ENCODE results near the gene SSTR5. TPM values are rescaled to one million over a fixed set of nuclear protein-coding genes. Genes with fewer than 3 reads are reported as not detected.

SSTR5 gene
- total and polyA plus RNA-seq, 2 of the 4 experiments (the other 2 are of a cell fraction) = not detected

DNA sequence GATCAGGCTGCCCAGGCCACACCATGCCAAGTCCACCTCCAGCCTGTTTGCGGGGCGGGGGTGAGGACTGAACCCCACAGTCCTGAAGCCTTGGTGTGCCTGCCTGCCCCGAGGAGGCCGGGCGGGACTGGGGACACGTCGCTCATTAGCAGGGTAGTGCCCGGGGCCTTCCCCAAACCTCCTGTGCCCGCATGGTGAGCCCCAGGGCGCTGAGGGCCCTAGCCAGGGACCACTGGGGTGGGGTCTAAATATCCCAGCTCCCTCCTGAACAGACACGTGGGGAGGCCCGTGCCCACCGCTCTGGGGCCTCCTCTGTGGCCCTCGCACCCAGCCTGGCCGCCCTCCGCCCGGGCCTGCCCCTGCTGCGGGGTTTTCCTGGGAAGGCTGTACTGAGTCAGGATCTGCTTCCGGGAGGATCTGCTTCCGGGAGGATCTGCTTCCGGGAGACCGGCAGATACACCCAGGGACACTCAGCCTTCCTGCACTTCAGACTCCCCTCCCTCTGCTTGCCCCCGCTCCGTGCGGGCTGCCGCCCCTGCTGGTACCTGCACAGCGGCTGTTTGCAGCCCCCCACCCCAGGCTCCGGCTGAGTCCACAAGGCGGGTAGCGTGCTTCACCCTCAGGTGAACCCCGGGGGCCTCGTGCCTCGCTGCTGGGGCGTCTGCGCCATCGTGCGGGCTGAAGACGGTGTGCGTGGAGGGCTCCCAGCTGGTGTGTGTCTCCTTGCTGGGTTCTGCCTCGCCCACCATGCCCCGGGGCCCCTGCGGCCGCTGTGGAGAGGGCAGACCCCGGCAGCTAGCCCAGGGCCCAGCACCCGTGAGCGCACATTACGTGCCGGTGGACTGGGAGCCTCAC, 56.8 kb downstream of the SSTR5 start:
- Histone ChIP-seq H4K8ac (ENCODE audit: low read depth in 2 of 2, low read length in 2 of 2) (no peak overlapping the region), H3K23ac (ENCODE audit: low read depth, low read length) (no peak overlapping the region), H4K20me1 (ENCODE audit: insufficient read depth, low read length) (no peaks in the 10 kb centered on the region), H3K18ac (ENCODE audit: low read depth, low read length) (no peak overlapping the region), H3K14ac (replicated peaks; ENCODE audit: low read depth, low read length) (no peak overlapping the region), H2BK120ac (ENCODE audit: low read depth, low read length) (no peak overlapping the region), H3K79me1 (ENCODE audit: low read depth in 1 of 2, low read length in 2 of 2) (no peaks in the 10 kb centered on the region), H3K27ac (ENCODE audit: insufficient read depth, low read length) (no peak overlapping the region), H4K5ac (ENCODE audit: low read depth, low read length) (no peak overlapping the region), H2BK5ac (ENCODE audit: low read depth, low read length, poor library complexity, severe bottlenecking) (no peak overlapping the region), H3K56ac (ENCODE audit: extremely low read depth, insufficient read depth, low read length) (no peak overlapping the region), H3K4me2 (ENCODE audit: low read depth, low read length) (no peak overlapping the region), H4K91ac (ENCODE audit: insufficient read depth, low read depth, low read length) (no peak overlapping the region), H3K4ac (ENCODE audit: low read depth, low read length) (no peak overlapping the region), H3K9me1 (ENCODE audit: insufficient read depth, low read length) (no peaks in the 10 kb centered on the region), H2AK9ac (replicated peaks; ENCODE audit: low read depth, low read length, poor library complexity) (no peak overlapping the region), H3K9ac (ENCODE audit: low read depth, low read length) (no peak overlapping the region), H3K4me1 (ENCODE audit: control insufficient read depth, insufficient read depth, low read length) (peaks cover 2% of the 10 kb centered on the region; the same call in 1 of the 2 replicates), H2AFZ (replicated peaks; ENCODE audit: low read length, poor library complexity) (no peak overlapping the region), H3K4me3 (ENCODE audit: insufficient read depth, low read depth, low read length) (no peak overlapping the region), H2BK20ac (ENCODE audit: low read depth, low read length) (no peak overlapping the region), H2AK5ac (ENCODE audit: low read depth, low read length) (no peak overlapping the region), H3K27me3 (ENCODE audit: control insufficient read depth, insufficient read depth, low read length) (peaks cover 12% of the 10 kb centered on the region; the same call in 1 of the 2 replicates), H2BK15ac (ENCODE audit: low read depth, low read length) (no peak overlapping the region), H3K9me3 (ENCODE audit: control insufficient read depth, insufficient read depth, low read length) (no peaks in the 10 kb centered on the region), H3K36me3 (ENCODE audit: control insufficient read depth, insufficient read depth, low read length) (no peaks in the 10 kb centered on the region)
- no peak for DNase-seq
- intact Hi-C loops (cut with micrococcal nuclease) (no loop called here), in situ Hi-C loops (cut with MboI; ENCODE audit: low sequenced_read_pairs) (no loop called here), dilution Hi-C loops (cut with HindIII; ENCODE audit: low sequenced_read_pairs, unreplicated experiment) (no loop called here)
- BruUV-seq (replicated peaks) = no TSS peak
- POLR2A ChIA-PET (ENCODE audit: unreplicated experiment) = no interaction called here
- CTCF ChIA-PET = no interaction called here
- 77% methylated on average over 36 of the region's 48 CpGs; no CpG with 5 or more reads in 1 of the 2 experiments for WGBS, 2 experiments (ENCODE audit: extremely low coverage in 2 of 2, insufficient read length in 1 of 2)
- no peak for ATAC-seq (ENCODE audit: low read depth)
- TF ChIP-seq, protein P1, sequence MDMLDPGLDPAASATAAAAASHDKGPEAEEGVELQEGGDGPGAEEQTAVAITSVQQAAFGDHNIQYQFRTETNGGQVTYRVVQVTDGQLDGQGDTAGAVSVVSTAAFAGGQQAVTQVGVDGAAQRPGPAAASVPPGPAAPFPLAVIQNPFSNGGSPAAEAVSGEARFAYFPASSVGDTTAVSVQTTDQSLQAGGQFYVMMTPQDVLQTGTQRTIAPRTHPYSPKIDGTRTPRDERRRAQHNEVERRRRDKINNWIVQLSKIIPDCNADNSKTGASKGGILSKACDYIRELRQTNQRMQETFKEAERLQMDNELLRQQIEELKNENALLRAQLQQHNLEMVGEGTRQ (IDR thresholded peaks at IDR 0.05; ENCODE audit: low read depth, low read length) = no peak
- TF ChIP-seq SMC3 (IDR thresholded peaks at IDR 0.05; ENCODE audit: low read depth, low read length) = no peak
- TF ChIP-seq, protein P2, sequence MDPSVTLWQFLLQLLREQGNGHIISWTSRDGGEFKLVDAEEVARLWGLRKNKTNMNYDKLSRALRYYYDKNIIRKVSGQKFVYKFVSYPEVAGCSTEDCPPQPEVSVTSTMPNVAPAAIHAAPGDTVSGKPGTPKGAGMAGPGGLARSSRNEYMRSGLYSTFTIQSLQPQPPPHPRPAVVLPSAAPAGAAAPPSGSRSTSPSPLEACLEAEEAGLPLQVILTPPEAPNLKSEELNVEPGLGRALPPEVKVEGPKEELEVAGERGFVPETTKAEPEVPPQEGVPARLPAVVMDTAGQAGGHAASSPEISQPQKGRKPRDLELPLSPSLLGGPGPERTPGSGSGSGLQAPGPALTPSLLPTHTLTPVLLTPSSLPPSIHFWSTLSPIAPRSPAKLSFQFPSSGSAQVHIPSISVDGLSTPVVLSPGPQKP (IDR thresholded peaks at IDR 0.05; ENCODE audit: borderline replicate concordance, low read depth, low read length) = no peak
- TF ChIP-seq RCOR1 (IDR thresholded peaks at IDR 0.05; ENCODE audit: insufficient replicate concordance, low read length) = no peak
- no peak for TF ChIP-seq RFX5 (IDR thresholded peaks at IDR 0.05; ENCODE audit: low read depth, low read length)
- no peak for TF ChIP-seq CEBPB (IDR thresholded peaks at IDR 0.05; ENCODE audit: low read depth, low read length)
- TF ChIP-seq BHLHE40 (IDR thresholded peaks at IDR 0.05; ENCODE audit: low read depth, low read length) = no peak
- TF ChIP-seq MAFK (IDR thresholded peaks at IDR 0.05; ENCODE audit: low read depth, low read length) = no peak
- no peak for TF ChIP-seq POLR2A (IDR thresholded peaks at IDR 0.05; ENCODE audit: low read depth, low read length)
- TF ChIP-seq FOS (IDR thresholded peaks at IDR 0.05; ENCODE audit: low read depth, low read length) = no peak
- TF ChIP-seq CHD1 (IDR thresholded peaks at IDR 0.05; ENCODE audit: low read depth, low read length) = no peak
- TF ChIP-seq RAD21 (IDR thresholded peaks at IDR 0.05; ENCODE audit: low read length) = no peak
- no peak for TF ChIP-seq MXI1 (IDR thresholded peaks at IDR 0.05; ENCODE audit: borderline replicate concordance, low read depth, low read length)
- no peak for TF ChIP-seq MAZ (IDR thresholded peaks at IDR 0.05; ENCODE audit: borderline replicate concordance, low read depth, low read length)
- TF ChIP-seq, protein P3, sequence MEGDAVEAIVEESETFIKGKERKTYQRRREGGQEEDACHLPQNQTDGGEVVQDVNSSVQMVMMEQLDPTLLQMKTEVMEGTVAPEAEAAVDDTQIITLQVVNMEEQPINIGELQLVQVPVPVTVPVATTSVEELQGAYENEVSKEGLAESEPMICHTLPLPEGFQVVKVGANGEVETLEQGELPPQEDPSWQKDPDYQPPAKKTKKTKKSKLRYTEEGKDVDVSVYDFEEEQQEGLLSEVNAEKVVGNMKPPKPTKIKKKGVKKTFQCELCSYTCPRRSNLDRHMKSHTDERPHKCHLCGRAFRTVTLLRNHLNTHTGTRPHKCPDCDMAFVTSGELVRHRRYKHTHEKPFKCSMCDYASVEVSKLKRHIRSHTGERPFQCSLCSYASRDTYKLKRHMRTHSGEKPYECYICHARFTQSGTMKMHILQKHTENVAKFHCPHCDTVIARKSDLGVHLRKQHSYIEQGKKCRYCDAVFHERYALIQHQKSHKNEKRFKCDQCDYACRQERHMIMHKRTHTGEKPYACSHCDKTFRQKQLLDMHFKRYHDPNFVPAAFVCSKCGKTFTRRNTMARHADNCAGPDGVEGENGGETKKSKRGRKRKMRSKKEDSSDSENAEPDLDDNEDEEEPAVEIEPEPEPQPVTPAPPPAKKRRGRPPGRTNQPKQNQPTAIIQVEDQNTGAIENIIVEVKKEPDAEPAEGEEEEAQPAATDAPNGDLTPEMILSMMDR (conservative IDR thresholded peaks at IDR 0.05; ENCODE audit: low read depth, low read length) = no peak

Data from IMR-90 (cell line).